ENCODE data around the gene TMEM221. TPM values are rescaled to one million over a fixed set of nuclear protein-coding genes. Genes with fewer than 3 reads are reported as not detected.

TMEM221 gene
- total RNA-seq, 1 experiment from 2014 or later: 0.27 TPM

DNA sequence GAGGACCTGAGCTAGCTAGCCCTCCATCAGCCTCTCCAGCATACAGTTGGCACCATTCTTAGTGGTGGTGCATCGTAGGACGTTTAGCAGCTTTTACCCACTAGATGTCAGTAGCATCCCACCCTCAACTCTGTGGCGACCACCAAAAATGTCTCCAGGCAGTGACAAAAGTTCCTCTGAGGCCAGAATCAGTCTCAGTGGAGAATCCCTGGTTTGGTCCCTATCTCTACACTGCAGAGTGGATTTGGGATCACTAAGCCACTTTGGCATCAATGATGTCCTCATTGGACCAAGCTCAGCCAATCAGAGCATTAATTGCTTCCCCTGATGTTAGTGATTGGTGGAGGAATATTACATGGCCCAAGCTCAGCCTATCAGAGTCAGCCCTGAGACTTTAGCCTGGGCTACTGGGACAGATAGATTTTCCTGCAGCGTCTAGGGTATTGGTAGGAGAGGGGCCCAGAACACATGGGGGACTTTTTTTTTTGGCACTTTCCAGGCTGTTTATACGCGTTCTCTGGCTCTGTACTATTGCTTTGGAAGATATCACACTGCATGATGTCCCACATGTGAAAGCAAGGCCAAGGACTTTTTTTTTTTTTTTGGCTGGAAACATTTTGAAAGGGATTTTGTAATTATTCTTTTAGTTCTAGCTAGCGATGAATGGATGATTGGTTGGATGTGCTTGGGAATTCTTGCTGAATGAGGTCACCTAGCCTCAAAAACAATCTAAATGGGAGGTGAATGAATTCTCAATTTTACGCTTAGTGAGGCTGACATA lies 7.0 kb downstream of the TMEM221 start:
- DNase-seq (ENCODE audit: low spot score): no peak

DNA sequence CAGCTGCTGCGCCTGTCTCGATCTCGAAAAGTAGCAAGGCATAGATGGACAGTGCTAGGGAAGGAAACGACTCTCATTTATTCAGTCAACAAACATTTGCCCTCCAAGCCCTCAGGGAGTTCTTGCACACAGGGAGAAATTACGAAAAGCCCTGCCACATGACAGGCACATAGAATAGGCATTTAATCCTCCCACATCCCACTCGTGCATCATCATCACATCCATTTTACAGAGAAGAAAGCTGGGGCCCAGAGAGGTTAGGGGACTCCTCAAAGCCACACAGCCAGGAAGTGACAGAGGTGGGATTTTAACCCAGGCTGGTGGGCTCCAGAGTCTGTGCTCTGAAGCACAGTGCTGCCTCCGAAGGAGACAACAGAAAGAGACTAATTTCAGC lies 11.6 kb downstream of the TMEM221 start:
- DNase-seq (ENCODE audit: low spot score): no peak

DNA sequence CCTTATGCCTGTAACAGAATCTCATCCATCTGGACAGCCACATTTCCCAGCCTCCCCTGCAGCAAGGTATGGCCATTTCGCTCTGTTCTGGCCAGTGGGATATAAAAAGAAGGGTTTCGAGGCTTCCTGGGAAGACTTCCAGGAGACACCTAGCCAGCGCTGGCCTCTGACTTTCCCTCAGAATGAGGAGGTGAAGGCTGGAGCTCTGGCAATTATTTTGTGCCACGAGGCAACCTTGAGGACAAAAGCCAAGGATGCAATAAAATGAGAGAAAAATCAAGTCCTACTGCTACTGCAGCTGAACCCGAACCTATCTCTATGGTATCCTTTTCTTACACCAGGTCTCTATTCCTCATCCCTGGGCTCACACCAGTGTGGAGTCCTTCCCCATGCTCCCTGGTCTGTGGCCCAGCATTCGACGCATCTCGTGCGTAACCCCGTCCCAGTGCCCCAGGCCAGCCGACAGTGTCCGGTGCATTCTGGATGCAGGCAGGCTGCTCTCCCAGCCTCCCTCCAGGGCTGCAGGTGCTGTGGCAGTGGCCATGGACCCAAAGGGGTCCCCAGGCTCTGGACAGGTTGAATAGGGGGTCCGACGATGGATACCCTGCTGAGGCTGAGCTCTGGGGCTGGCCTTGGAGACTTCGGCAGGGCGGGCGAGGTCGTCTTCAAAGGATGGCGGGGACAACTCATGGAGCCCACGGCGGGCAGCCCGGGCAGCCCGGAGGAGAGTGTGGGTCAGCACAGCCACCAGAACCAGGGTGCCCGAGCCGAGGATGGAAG lies 12.2 kb downstream of the TMEM221 start:
- no peak for DNase-seq (ENCODE audit: low spot score)

DNA sequence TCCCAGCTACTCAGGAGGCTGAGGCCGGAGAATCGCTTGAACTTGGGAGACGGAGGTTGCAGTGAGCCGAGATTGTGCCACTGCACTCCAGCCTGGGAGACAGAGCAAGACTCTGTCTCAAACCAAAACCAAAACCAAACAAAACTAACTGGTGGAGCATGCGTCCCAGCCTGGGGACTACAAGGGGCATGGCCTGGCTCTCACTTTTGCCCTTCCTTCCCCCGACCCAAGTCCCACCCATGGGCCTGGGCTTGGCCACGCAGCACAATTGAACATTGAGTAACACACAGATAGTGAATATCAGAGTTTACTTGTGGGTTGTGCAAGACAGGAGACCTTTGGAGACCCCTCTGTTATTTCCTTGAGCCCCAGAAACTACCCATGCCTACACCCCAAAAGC lies 13.2 kb downstream of the TMEM221 start:
- no peak for DNase-seq (ENCODE audit: low spot score)

DNA sequence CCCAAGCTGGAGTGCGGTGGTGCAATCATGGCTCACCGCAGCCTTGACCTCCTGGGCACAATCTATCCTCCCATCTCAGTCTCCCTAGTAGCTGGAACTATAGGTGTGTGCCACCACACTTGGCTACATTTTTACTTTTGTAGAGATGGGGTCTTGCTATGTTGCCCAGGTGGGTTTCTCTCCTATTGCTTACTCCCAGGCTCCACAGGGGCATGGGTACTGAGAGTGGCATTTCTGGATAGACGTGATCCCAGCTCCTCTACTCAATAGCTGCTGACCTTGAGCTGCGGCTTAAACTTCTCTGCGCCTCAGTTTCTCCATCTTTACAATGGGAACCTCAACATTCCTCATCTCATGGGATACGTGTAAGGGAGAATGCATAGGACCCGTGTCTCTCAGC lies 17.1 kb downstream of the TMEM221 start:
- no peak for DNase-seq (ENCODE audit: low spot score)

DNA sequence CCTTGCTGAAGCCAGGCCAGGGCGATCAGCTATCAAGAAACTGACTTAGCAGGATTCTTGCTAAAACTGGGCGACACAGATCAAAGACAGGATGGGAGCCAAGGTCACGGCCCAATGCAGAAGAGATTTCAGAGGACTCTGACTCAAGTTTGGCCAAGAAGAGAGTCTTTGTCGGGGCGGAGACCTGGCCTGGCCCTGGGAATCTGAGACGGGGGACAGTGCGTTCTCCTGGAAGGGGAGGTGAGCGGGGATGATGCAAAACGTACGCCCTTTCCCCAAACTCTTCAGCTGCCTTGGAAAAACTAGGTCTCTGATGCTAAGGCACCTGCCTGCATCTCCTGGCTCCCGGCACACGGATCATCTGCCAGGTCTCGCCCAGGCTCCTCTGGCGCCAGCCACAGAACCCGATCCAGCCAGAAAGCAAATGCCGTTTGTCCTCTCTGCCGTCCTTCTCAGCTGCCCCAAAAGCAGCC lies 18.8 kb downstream of the TMEM221 start:
- no peak for DNase-seq (ENCODE audit: low spot score)

DNA sequence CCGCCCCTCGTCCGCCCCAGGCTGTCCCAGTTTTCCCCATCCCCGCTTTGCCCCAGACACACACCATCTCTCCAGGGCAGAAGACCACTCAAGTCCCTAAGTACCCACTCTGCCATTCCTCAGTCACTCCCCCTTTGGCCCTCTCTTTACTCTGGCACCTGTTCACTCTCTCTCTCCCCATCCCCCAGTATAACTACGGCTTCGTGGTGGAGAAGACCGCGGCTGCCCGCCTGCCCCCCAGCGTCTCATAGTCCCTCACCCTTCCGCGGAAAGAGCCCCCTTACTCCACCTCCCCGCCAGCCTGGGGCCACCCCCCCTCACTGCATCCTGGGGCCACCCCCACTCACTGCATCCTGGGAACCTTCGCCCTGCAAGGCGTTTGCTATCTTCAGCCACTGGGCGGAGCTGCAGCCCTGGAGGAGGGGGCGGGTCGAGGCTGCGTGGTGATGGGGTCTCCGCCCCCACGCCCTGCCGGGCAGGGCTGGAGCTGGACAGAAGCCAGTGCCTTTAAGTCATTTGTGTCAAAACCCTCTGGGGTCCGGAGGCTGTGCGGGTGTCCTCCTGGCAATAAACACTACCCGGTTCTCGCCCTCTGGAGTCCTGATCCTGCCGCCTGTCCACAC lies 23.6 kb downstream of the TMEM221 start:
- no peak for DNase-seq (ENCODE audit: low spot score)

DNA sequence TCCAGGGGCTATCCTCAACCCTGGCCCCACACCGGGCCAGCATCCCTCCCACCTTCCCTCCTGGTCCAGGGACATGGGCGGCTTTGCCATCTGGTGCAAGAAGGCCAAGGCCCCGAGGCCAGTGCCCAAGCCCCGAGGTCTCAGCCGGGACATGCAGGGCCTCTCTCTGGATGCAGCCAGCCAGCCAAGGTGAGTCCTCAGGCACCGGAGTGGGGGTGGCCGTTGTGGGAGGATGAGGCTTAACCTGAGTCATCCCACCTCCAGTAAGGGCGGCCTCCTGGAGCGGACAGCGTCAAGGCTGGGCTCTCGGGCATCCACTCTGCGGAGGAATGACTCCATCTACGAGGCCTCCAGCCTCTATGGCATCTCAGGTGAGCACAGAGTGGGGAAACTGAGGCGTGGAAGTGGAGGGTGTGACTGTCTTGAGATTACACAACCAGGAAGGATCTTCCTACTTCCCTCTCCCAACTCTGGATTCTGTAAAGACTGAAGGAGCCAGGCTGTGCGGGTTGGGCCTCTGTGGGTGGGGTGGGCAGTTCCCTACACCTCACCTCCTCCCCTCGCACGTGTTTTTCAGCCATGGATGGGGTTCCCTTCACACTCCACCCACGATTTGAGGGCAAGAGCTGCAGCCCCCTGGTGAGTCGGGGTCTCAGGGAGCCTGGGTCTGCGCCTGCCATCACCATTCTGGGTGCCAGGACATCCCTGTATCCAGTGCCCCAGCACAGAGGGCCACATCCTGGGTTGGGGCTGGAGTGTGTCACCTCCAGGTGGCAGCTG lies 24.8 kb downstream of the TMEM221 start:
- DNase-seq (ENCODE audit: low spot score): no peak

DNA sequence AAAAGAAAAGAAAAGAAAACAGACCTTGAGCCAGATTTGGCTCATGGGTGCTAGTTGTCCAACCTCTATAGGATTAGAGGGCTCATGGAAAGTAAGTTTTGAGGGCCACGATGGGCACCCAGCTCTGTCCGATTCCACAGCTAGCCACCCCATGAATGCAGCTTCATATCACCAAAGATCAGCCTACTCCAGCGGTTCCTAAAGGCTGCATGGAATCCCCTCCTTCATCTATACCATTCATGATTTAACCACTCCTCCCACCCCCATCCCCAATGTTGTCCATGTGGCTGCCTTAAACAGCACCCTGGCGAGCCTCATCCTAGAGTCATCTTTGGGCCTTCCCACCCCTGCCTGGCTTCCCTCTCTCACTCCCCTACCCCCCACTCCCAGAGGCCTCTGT lies 26.5 kb downstream of the TMEM221 start:
- no peak for DNase-seq (ENCODE audit: low spot score)

DNA sequence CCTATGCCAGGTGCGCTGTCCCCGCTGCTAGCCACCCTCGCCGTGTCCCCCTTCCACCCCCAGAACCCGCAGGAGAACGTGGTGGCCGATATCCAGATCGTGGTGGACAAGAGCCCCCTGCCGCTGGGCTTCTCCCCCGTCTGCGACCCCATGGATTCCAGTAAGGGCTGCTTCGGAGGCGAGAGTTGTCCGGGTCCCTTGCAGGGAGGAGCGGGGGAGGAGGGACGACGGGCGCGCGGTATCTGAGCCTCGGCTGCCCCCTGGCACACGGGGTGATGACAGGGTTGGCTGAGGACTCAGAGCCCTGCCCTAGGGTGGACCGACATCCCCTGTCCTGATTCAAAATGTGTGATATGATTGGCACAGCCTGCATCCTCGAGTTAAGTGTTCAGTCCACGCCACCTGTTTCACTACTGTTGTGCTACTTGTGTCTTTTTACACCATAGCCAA lies 28.0 kb downstream of the TMEM221 start:
- no peak for DNase-seq (ENCODE audit: low spot score)

DNA sequence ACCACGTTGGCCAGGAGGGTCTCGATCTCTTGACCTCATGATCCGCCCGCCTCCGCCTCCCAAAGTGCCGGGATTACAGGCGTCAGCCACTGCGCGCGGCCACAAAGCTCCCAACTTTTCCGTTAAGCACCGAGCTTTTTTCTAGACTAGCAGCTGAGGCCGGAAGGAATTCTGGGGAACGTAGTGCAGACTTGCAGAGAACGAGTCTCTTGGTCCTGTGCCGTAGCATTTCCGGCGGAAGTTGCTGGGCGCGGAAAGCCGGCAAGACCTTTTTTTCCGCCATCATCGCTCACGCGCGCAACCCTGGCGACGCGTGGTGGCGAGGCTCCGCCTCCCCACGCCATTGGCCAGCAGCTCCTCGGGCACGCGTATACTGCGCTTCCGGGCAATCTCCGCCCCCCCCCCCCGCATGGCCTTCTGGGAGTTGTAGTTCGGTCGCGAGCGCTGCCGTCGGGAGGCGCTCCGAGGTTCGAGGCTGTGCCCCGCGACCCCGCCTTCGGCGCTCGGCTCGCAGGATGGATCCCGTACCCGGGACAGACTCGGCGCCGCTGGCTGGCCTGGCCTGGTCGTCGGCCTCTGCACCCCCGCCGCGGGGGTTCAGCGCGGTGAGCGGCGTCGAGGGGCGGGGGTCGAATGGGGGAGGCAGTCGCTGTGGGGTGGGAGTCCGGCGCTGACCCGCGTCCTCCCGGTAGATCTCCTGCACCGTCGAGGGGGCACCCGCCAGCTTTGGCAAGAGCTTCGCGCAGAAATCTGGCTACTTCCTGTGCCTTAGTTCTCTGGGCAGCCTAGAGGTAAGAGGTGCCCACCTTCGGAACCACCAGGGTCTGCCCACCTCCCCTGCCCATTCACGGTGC lies 28.6 kb downstream of the TMEM221 start, which contains the start of gene MVB12A:
TSS of gene MVB12A (plus strand) at position 427 of the 854 bp plus-strand sequence. CDS start at position 516, 89 bp downstream.
- peak; percentile 100 for DNase-seq (ENCODE audit: low spot score)

DNA sequence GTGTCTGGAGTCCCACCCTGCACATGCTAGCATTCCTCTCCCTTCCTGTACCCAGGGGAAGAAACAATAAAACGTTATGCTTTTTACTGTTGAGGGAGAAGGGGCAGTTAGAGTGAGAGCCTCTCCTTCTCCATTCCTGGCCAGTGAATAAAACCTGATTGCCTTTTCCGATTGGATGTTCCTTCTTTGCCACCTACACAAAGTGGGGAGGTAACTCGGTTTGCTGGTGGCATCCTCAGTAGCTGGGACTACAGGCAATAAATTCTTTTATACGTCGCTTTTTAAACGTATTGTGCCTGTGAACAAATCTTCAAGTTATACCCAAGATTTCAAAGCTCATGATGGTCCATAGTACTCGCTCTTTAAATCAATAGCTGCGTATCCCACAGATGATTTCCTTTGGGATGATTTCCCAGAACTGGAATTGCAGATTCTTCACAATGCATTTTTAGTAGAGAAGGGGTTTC lies 29.3 kb downstream of the TMEM221 start:
- no peak for DNase-seq (ENCODE audit: low spot score)

DNA sequence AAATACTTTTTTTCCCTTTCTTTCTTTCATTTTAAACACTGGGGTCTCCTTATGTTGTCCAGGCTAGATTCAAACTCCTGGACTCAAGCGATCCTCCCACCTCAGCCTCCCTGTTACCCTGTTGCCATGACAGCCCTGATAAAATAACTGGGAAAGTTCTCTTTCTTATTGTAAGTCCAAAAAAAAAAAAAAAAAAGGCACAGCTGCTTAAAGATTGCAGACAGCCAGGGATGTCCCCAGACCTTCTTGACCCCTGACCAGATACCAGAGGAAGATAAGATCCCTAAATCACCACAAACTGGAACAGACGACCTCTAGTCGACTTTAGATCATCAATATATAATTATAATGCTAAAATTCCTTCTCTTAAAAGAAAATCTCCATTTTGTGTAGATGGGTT lies 29.8 kb downstream of the TMEM221 start:
- DNase-seq (ENCODE audit: low spot score): no peak

DNA sequence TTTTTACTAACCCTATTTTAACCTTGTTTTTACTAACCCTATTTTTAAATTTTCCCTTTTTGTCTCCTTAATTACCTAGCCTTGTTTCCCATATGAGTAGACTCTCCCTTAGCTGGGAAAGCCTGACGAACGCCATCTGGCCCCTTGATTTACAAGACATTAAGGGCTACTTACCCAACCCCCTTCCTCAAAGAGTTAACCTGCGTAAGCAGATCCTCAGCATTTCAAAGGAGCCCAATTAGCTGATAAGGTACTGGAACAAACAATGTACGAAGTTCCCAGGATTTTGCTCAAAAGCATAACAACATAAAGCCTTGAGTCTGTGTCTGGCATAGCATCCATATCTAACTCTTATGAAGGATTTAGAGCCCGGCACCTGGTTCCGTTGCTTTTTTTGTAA lies 33.3 kb downstream of the TMEM221 start:
- no peak for DNase-seq (ENCODE audit: low spot score)

DNA sequence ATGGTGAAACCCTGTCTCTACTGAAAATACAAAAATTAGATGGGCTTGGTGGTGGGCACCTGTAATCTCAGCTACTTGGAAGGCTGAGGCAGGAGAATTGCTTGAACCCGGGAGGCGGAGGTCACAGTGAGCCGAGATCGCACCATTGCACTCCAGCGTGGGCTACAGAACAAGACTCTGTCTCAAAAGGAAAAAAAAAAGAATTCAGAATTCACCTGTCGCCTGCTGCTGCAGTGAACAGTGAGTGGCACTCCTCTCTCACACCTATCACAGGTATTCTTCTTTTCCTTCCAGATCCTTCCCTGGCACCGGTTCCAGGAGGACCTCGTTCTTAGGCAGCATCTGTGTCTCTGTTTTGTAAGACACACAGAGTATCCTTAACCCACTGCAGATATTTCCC lies 34.4 kb downstream of the TMEM221 start:
- DNase-seq (ENCODE audit: low spot score): no peak

DNA sequence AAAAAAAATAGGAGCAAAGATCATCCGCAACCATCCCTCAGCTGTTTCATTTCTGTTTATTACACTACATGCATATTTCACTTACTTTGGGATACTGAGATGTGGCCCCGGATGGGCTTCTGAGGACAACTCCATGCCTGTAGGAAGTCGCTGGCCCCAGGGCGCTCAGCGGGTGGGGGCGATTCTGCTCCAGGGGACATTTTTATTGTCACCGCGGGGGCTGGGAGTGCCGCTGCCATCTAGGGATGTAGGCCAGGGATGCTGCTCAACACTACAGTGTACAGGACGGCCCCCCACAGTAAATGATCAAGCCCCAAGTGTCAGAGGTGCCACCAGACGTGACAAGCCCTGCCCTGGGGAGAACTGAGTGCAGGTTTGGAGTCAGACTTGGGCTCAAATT lies 36.7 kb downstream of the TMEM221 start:
- DNase-seq (ENCODE audit: low spot score): no peak

DNA sequence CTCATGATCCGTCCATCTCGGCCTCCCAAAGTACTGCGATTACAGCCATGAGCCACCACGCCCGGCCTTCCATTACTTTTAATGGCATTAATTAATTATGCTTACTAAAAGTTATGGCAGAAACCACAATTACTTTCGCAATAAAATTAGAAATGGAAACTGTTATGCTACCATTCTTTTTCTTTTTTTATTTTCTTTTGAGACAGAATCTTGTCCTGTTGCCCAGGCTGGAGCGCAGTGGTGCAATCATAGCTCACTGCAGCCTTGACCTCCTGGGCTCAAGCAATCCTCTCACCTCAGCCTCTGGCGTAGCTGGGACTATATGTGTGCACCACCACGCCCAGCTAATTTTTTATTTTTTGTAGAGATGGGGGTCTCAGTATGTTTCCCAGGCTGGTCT lies 38.5 kb downstream of the TMEM221 start:
- DNase-seq (ENCODE audit: low spot score): no peak

DNA sequence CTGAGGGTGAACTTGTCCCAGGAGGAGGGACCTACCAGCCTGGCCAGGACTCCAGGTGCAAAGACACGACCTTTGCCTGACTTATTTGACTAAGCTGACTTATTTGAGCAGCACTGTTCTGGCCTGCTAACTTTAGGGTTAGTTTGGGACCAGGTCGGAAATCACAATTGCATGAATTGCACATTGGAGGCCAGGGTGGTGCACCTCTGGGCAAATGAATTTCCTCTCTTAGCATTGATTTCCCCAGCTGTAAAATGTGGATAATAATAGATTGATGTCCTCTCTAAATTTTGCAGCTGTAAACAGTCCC lies 41.6 kb downstream of the TMEM221 start:
- DNase-seq (ENCODE audit: low spot score): no peak

DNA sequence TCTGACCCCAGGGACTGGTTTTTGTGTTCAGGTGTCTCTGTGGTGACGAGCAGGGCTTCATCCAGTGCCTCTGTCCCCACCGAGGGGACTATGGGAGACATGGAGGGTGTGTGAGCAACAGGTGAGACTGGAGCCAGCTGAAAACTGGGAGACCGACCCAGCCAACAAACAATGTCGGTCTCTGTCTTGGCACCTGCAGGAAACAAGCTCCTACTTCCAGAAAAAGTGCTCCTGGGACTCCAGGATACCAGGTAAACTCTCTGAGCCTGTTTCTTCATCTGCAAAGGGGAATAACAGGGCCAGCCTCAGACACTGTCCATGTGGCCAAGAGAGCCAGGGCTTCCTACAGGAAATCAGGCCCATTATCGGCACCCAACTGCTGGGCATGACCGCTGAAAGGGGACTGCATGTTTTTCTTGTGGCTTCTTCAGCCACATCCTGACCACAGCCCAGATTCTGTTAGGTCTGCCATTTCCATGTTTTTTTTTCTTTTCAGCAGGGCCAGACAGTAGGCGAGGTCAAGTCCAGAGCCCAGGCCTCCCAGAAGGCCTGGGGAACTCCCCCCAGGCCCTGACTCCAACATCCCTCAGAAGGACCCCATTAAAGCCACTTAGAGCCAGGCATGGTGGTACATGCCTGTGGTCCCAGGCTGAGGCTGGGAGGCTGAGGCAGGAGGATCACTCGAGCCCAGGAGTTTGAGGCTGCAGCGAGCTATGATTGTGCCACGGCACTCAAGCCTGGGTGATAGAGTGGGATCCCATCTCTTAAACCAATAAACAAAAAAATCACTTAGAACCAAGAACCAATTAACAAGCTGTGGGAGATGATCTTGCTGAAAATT lies 42.2 kb downstream of the TMEM221 start:
- DNase-seq (ENCODE audit: low spot score): peak; percentile 97

Measured in H4 (cell line).